Keratinocyte (primary cell): ENCODE measurements around the gene BFSP1. TPM values are rescaled to one million over a fixed set of nuclear protein-coding genes. Genes with fewer than 3 reads are reported as not detected.

Source experiments
- DNase-seq: peaks from one replicate; pipeline ENCODE4 v3.0.0-alpha.2; 2011; ENCODE audit warnings: low read depth, missing footprints, low spot score
- FAIRE-seq: peaks from 2 replicates; lab custom pipeline; 2011; peaks lifted over from hg19 to GRCh38; lab: Jason Lieb, UNC
- H2AFZ ChIP-seq: 2 replicates; pipeline ENCODE4 v1.6.0; 2012; ENCODE audit warnings: low read length, control low read depth, inconsistent platforms; ENCODE audit not compliant: control insufficient read depth
- H3K27ac ChIP-seq: 2 replicates; pipeline ENCODE4 v1.5.1; 2011; ENCODE audit warnings: low read length; ENCODE audit not compliant: control insufficient read depth, insufficient read depth
- H3K27me3 ChIP-seq: 3 replicates; pipeline ENCODE4 v1.6.0; 2011; ENCODE audit warnings: low read length; ENCODE audit not compliant: control insufficient read depth, insufficient read depth; ENCODE audit errors: extremely low read depth
- H3K36me3 ChIP-seq, 2 experiments: 2 replicates in 1 of 2; 3 replicates in 1 of 2; pipeline ENCODE4 v1.5.1; 2011; ENCODE audit warnings: low read length in 2 of 2, mild to moderate bottlenecking in 1 of 2; ENCODE audit not compliant: control insufficient read depth in 2 of 2, insufficient read depth in 2 of 2; ENCODE audit errors: extremely low read depth in 1 of 2
- H3K4me1 ChIP-seq: 3 replicates; pipeline ENCODE4 v1.5.1; 2011; ENCODE audit warnings: low read length; ENCODE audit not compliant: control insufficient read depth, insufficient read depth; ENCODE audit errors: extremely low read depth
- H3K4me2 ChIP-seq: 3 replicates; pipeline ENCODE4 v1.6.0; 2011; ENCODE audit warnings: low read depth, low read length; ENCODE audit not compliant: control insufficient read depth, insufficient read depth; ENCODE audit errors: extremely low read depth
- H3K4me3 ChIP-seq, 3 experiments: fragments of 200-600 bp in 1 of 3; sonication (generic) in 1 of 3; 2 replicates in 2 of 3; 3 replicates in 1 of 3; pipeline ENCODE4 v1.5.1; 2011 to 2016; ENCODE audit warnings: low read length in 3 of 3, mild to moderate bottlenecking in 3 of 3, control low read depth in 2 of 3, inconsistent platforms in 1 of 3, low read depth in 1 of 3, mixed read lengths in 1 of 3, mixed run types in 1 of 3, moderate library complexity in 1 of 3; ENCODE audit not compliant: control insufficient read depth in 2 of 3, insufficient read depth in 2 of 3; ENCODE audit errors: extremely low read depth in 1 of 3
- H3K79me2 ChIP-seq: 2 replicates; pipeline ENCODE4 v1.6.0; 2012; ENCODE audit warnings: low read length; ENCODE audit not compliant: control insufficient read depth, insufficient read depth
- H3K9ac ChIP-seq: 3 replicates; pipeline ENCODE4 v1.6.0; 2011; ENCODE audit warnings: low read length; ENCODE audit not compliant: control insufficient read depth, insufficient read depth; ENCODE audit errors: extremely low read depth
- H3K9me1 ChIP-seq: 3 replicates; pipeline ENCODE4 v1.6.0; 2011; ENCODE audit warnings: low read length; ENCODE audit not compliant: control insufficient read depth, insufficient read depth; ENCODE audit errors: extremely low read depth
- H3K9me3 ChIP-seq: 2 replicates; pipeline ENCODE4 v1.5.1; 2012; ENCODE audit warnings: low read depth, low read length; ENCODE audit not compliant: control insufficient read depth
- H4K20me1 ChIP-seq: 3 replicates; pipeline ENCODE4 v1.6.0; 2011; ENCODE audit warnings: low read length; ENCODE audit not compliant: control insufficient read depth, insufficient read depth; ENCODE audit errors: extremely low read depth
- CTCF ChIP-seq, 3 experiments: IDR thresholded peaks in 1 of 3; conservative IDR thresholded peaks in 1 of 3; optimal IDR thresholded peaks in 1 of 3; 2 replicates in 2 of 3; 3 replicates in 1 of 3; pipeline versions ENCODE3 to v1.5.1; 2011; ENCODE audit warnings: low read length in 3 of 3, mild to moderate bottlenecking in 3 of 3, moderate library complexity in 2 of 3, control low read depth in 1 of 3, inconsistent platforms in 1 of 3; ENCODE audit not compliant: insufficient read depth in 2 of 3; ENCODE audit errors: extremely low read depth in 1 of 3
- EZH2 ChIP-seq: IDR thresholded peaks from one replicate; pipeline ENCODE4 v1.6.1; 2012; ENCODE audit warnings: inconsistent platforms, mild to moderate bottlenecking, low read length, moderate library complexity
- dilution Hi-C: fragments of 300-500 bp; cut with MboI; formaldehyde crosslinking; loops from one replicate; pipeline ENCODE4 v1.7.0; 2020; ENCODE audit warnings: low sequenced_read_pairs; ENCODE audit not compliant: extremely low pct_ligation_motif_present
- polyA plus RNA-seq, 5 experiments: library from polyadenylated mRNA; depleted of rRNA in 3 of 5; stranded (reverse) in 3 of 5; stranded (forward) in 1 of 5; unstranded in 1 of 5; fragments of >200 nt; gene quantifications; 1 replicate in 1 of 5; 2 replicates in 3 of 5; 3 replicates in 1 of 5; pipeline versions ENCODE4 v1.2.1 to v1.2.3, GENCODE V29; 2011 to 2012; ENCODE audit warnings: missing spikeins in 2 of 5, low read depth in 1 of 5, low replicate concordance in 1 of 5

The BFSP1 gene
- polyA plus RNA-seq, 1 donor (not counting 4 experiments of a cell fraction or from before 2014, with no cell fraction given), result 2.2 TPM

- Histone ChIP-seq H3K9me1 (no peaks in the 10 kb centered on the region), H2AFZ (no peak overlapping the region), H3K4me3 (no peak overlapping the region), H3K27ac (no peak overlapping the region), H4K20me1 (no peaks in the 10 kb centered on the region), H3K4me1 (no peaks in the 10 kb centered on the region), H3K27me3 (no peaks in the 10 kb centered on the region), H3K9ac (no peak overlapping the region), H3K4me2 (no peak overlapping the region), H3K36me3 (no peaks in the 10 kb centered on the region), H3K79me2 (no peaks in the 10 kb centered on the region), H3K9me3 (no peaks in the 10 kb centered on the region)
- TF ChIP-seq CTCF (optimal IDR thresholded peaks at IDR 0.05 in 1 of 3, IDR thresholded peaks at IDR 0.05 in 1 of 3, conservative IDR thresholded peaks at IDR 0.05 in 1 of 3; ENCODE audit: extremely low read depth in 1 of 3, insufficient read depth in 2 of 3, low read length in 3 of 3) (no peak), EZH2 (no peak)
- DNase-seq (no peak), FAIRE-seq (no peak)
- dilution Hi-C loops, result no loop called here
Measured at GRCh38 chr20:17491041-17491440, 40.1 kb downstream of the BFSP1 start.

GRCh38 chr20:17490501-17490900, 40.7 kb downstream of the BFSP1 start:
- DNase-seq, result no peak
- no peak overlapping the region for H3K4me3 ChIP-seq
- no peaks in the 10 kb centered on the region for H3K4me1 ChIP-seq
- dilution Hi-C loops, result no loop called here
- no peak overlapping the region for H3K4me2 ChIP-seq
- no peaks in the 10 kb centered on the region for H3K9me3 ChIP-seq
- no peak for FAIRE-seq
- TF ChIP-seq CTCF (optimal IDR thresholded peaks at IDR 0.05 in 1 of 3, IDR thresholded peaks at IDR 0.05 in 1 of 3, conservative IDR thresholded peaks at IDR 0.05 in 1 of 3; ENCODE audit: extremely low read depth in 1 of 3, insufficient read depth in 2 of 3, low read length in 3 of 3) (no peak), EZH2 (no peak)
- H4K20me1 ChIP-seq, result no peaks in the 10 kb centered on the region
- no peaks in the 10 kb centered on the region for H3K36me3 ChIP-seq
- H3K9me1 ChIP-seq, result no peaks in the 10 kb centered on the region
- no peaks in the 10 kb centered on the region for H3K27me3 ChIP-seq
- no peak overlapping the region for H3K27ac ChIP-seq
- no peak overlapping the region for H2AFZ ChIP-seq
- no peak overlapping the region for H3K9ac ChIP-seq
- H3K79me2 ChIP-seq, result no peaks in the 10 kb centered on the region
